GM23338 (cell line): ENCODE results near the gene DUS3L.

Experiments
- CREB1 ChIP-seq: fragments of 250-450 bp; sonication (Bioruptor Pico); IDR thresholded peaks from 2 replicates; pipeline ENCODE4 v1.5.0; 2020; ENCODE audit warnings: low read depth, mild to moderate bottlenecking, moderate library complexity
- CTCF ChIP-seq, 2 experiments: fragments of 200-600 bp in 1 of 2; sonication (generic) in 1 of 2; conservative IDR thresholded peaks; 2 replicates each; pipeline versions ENCODE4 v1.5.1 to v1.6.1; 2016 to 2017; ENCODE audit warnings: antibody characterized with exemption in 2 of 2, low read depth in 2 of 2, mild to moderate bottlenecking in 2 of 2, moderate library complexity in 1 of 2
- EZH2 ChIP-seq: fragments of 200-600 bp; sonication (generic); IDR thresholded peaks from one replicate; pipeline ENCODE4 v1.8.0; 2017; ENCODE audit warnings: antibody characterized with exemption, mild to moderate bottlenecking, low read depth; ENCODE audit not compliant: unreplicated experiment
- EZH2phosphoT487 ChIP-seq: fragments of 200-600 bp; sonication (generic); IDR thresholded peaks from one replicate; pipeline ENCODE4 v1.8.1; 2018; ENCODE audit warnings: antibody characterized with exemption; ENCODE audit not compliant: unreplicated experiment
- JUNB ChIP-seq: IDR thresholded peaks from one replicate; pipeline ENCODE4 v1.6.1; 2016; ENCODE audit warnings: antibody characterized with exemption; ENCODE audit not compliant: unreplicated experiment
- POLR2AphosphoS5 ChIP-seq: IDR thresholded peaks from 2 replicates; pipeline ENCODE4 v1.6.1; 2016; ENCODE audit warnings: antibody characterized with exemption, low read depth
- TF ChIP-seq, protein P1 (sequence below): IDR thresholded peaks from one replicate; pipeline ENCODE4 v1.6.1; 2018; ENCODE audit warnings: antibody characterized with exemption; ENCODE audit not compliant: unreplicated experiment
- TF ChIP-seq, protein P2 (sequence below): IDR thresholded peaks from 2 replicates; pipeline ENCODE4 v1.6.1; 2016; ENCODE audit warnings: antibody characterized with exemption

- TF ChIP-seq EZH2 (no peak), CTCF (conservative IDR thresholded peaks at IDR 0.05; ENCODE audit: low read depth in 2 of 2) (peak; percentile 83 to 100), POLR2AphosphoS5 (0 out of 2 replicates have a peak, but pooled peaks have one; percentile 44), EZH2phosphoT487 (no peak), JUNB (no peak), CREB1 (CRISPR knock-in tag) (no peak; the same call in 1 of the 2 replicates)
- TF ChIP-seq, protein P1, sequence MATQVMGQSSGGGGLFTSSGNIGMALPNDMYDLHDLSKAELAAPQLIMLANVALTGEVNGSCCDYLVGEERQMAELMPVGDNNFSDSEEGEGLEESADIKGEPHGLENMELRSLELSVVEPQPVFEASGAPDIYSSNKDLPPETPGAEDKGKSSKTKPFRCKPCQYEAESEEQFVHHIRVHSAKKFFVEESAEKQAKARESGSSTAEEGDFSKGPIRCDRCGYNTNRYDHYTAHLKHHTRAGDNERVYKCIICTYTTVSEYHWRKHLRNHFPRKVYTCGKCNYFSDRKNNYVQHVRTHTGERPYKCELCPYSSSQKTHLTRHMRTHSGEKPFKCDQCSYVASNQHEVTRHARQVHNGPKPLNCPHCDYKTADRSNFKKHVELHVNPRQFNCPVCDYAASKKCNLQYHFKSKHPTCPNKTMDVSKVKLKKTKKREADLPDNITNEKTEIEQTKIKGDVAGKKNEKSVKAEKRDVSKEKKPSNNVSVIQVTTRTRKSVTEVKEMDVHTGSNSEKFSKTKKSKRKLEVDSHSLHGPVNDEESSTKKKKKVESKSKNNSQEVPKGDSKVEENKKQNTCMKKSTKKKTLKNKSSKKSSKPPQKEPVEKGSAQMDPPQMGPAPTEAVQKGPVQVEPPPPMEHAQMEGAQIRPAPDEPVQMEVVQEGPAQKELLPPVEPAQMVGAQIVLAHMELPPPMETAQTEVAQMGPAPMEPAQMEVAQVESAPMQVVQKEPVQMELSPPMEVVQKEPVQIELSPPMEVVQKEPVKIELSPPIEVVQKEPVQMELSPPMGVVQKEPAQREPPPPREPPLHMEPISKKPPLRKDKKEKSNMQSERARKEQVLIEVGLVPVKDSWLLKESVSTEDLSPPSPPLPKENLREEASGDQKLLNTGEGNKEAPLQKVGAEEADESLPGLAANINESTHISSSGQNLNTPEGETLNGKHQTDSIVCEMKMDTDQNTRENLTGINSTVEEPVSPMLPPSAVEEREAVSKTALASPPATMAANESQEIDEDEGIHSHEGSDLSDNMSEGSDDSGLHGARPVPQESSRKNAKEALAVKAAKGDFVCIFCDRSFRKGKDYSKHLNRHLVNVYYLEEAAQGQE: no peak
- TF ChIP-seq, protein P2, sequence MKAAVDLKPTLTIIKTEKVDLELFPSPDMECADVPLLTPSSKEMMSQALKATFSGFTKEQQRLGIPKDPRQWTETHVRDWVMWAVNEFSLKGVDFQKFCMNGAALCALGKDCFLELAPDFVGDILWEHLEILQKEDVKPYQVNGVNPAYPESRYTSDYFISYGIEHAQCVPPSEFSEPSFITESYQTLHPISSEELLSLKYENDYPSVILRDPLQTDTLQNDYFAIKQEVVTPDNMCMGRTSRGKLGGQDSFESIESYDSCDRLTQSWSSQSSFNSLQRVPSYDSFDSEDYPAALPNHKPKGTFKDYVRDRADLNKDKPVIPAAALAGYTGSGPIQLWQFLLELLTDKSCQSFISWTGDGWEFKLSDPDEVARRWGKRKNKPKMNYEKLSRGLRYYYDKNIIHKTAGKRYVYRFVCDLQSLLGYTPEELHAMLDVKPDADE: no peak; the same call in 1 of the 2 replicates
These were observed 13.0 kb upstream of the DUS3L start for GRCh38 chr19:5803752-5804515.
